Fibroblast of villous mesenchyme (primary cell): ENCODE measurements around the gene SAE1. TPM values are rescaled to one million over a fixed set of nuclear protein-coding genes. Genes with fewer than 3 reads are reported as not detected.

ENCODE experiments used
- DNase-seq: peaks from one replicate; pipeline ENCODE4 v3.0.0-alpha.2; 2010; ENCODE audit warnings: low read depth
- H3K4me3 ChIP-seq: 2 replicates; pipeline ENCODE4 v1.5.1; 2011; ENCODE audit warnings: low read depth, mild to moderate bottlenecking, low read length
- total RNA-seq: library from RNA; depleted of rRNA; stranded (reverse); fragments of >200 nt; gene quantifications from 2 replicates; pipeline ENCODE4 v1.2.3, GENCODE V29; 2012
- TF ChIP-seq, protein P1 (sequence below): IDR thresholded peaks from 2 replicates; pipeline ENCODE4 v1.5.1; 2012; ENCODE audit warnings: low read depth, mild to moderate bottlenecking, low read length; ENCODE audit not compliant: insufficient read depth

SAE1 gene
- total RNA-seq: 155 and 160 TPM in 2 replicates

DNA sequence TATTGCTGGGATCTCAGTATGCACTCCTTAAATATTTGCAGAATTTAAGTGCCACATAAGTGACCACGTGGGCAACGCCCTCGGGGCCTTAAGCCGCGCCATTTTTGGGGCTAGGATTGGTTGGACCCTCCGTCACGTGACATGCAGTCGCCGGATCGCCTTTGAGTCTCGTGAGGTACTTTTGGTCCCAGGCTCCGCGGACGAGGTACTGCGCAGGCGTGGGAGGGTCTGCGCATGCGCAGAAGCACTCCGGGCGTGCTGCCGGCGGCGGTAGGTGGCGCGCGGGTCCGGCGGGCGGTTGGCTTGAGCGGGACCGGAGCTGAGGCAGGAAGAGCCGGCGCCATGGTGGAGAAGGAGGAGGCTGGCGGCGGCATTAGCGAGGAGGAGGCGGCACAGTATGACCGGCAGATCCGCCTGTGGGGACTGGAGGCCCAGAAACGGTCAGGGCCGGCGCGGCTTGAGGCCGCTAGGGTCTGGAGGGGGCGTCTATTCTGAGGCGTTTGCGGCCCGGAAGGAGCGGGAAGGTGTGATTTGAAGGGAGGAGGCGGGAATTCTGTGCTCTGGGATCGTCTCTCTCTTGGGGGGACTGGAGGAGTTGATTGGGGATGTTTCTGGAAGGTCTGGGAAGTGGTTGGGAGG is at the start of gene SAE1:
TSS of gene SAE1 (plus strand) at position 247 of the 639 bp plus-strand sequence. CDS start at position 343, 96 bp downstream.
- DNase-seq: peak; percentile 99

DNA sequence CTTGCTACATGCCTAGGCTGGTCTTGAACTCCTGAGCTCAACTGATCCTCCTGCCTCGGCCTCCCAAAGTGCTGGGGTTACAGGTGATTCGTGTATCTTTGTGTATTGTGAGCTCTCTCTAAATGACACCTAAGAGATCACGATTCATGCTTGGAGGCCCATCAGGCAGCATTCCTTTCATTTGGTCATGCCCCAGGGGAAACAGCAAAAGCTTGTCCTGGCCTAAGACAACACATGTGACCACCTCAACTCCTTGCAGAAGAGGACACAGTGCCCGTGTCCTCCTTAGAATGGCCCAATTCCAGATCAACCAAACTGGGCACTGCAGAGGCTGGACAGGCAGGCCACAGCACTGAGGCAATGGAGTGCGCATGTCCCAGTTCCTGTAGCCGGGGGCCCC is 49.5 kb upstream of the SAE1 start:
- no peak for DNase-seq
- TF ChIP-seq, protein P1, sequence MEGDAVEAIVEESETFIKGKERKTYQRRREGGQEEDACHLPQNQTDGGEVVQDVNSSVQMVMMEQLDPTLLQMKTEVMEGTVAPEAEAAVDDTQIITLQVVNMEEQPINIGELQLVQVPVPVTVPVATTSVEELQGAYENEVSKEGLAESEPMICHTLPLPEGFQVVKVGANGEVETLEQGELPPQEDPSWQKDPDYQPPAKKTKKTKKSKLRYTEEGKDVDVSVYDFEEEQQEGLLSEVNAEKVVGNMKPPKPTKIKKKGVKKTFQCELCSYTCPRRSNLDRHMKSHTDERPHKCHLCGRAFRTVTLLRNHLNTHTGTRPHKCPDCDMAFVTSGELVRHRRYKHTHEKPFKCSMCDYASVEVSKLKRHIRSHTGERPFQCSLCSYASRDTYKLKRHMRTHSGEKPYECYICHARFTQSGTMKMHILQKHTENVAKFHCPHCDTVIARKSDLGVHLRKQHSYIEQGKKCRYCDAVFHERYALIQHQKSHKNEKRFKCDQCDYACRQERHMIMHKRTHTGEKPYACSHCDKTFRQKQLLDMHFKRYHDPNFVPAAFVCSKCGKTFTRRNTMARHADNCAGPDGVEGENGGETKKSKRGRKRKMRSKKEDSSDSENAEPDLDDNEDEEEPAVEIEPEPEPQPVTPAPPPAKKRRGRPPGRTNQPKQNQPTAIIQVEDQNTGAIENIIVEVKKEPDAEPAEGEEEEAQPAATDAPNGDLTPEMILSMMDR: no peak
- no peak overlapping the region for H3K4me3 ChIP-seq

More for the DNA sequence above, at the start of gene SAE1:
- H3K4me3 ChIP-seq: peak within 1 kb of the TSS; percentile 96
- TF ChIP-seq, protein P1: peak; percentile 42

DNA sequence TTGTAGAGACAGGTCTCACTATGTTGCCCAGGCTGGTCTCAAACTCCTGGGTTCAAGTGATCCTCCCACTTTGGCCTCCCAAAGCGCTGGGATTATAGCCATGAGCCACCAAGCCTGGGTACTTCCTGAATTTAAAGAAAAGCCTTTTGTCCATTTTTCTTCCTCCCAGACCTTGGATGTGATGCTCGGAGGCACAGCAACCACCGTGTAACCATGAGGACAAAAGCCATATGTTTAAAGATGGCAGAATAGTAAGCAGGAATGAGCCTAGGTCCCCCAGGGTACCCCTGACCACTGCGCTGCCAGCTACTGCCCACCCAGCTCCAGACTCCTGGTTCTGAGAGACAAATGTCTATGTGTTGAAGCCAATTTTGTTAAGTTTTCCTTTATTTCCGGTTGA is 48.1 kb upstream of the SAE1 start:
- no peak for DNase-seq
- no peak overlapping the region for H3K4me3 ChIP-seq
- TF ChIP-seq, protein P1: no peak

DNA sequence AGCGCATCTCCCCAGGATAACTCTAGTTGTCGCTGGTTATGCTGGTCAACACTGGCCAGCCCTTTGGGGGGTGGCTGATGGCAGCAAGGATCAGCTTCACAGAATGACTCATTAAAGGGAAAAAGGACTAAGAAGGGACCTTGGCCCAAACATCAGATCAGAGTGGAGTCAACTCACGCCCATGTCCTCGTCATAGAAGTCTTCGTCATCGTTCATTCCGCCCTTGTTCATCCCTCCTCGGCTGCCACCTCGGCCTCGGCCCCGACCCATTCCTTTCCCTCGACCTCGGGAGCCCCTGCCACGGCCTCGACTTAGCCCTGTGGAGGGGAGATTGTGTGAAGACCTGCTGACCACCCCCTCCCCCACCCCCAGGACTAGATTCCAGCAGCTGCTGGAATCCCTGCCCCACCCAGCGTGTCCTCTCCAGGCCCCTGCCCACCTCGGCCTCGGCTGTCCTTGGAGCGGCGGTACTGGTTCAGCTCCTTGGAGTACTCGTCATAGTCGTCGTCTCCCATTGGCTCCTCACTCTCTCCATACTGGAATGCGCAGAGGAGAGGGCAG is 45.7 kb upstream of the SAE1 start:
- TF ChIP-seq, protein P1: no peak

DNA sequence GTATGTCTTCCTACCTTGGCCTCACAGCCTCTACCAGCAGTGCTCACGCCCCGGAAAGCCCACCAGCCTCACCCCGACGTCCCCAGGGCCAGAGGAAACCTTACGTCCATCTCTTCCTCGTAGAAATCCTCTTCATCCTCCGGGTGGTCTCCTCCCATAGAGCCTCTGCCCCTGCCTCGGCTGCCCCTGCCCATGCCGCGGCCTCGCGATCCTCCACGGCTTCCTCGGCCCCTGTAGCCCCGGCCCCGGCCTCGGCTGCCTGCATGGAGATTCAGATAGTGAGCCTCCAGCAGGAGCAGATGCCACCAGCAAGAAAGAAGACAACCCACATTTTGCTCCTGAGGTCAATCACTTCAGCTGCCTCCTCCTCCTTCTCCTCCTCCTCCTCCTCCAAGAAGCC is 44.4 kb upstream of the SAE1 start:
- TF ChIP-seq, protein P1: no peak
- DNase-seq: no peak
- no peak overlapping the region for H3K4me3 ChIP-seq

More for the DNA sequence above, 45.7 kb upstream of the SAE1 start:
- no peak overlapping the region for H3K4me3 ChIP-seq
- no peak for DNase-seq

DNA sequence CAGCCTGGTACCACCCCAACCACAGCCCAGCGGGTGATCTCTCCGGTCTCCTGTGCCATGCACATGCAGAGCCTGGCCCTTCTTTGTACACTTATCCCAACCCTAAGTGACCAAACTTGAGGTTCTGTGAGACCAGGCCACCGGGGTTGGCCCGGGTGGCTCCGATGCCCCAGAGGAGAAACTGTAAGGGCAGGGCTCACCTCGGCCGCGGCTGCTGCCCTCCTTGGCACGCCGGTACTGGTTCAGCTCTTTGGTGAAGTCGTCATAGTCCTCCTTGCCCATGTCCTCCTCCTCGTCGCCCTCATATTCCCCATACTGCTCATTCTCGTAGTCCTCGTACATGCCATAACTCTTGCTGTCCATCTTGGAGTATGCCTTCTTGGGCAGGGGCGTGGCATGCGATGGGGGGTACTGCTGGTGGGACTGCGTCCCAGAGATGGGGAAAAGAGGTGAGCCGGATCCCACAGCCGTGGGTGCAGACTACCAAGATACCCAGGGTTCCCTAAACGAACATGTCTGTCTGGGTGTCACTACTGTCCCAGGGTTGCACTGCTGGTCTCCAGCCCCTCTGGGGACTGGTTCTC is 40.8 kb upstream of the SAE1 start:
- DNase-seq: no peak
- TF ChIP-seq, protein P1: no peak
- no peak overlapping the region for H3K4me3 ChIP-seq
